ENCODE measurements around the gene NEK4. TPM values are rescaled to one million over a fixed set of nuclear protein-coding genes. Genes with fewer than 3 reads are reported as not detected.

The NEK4 gene
- total and polyA plus RNA-seq, 2 of the 13 experiments (the other 11 are each of a cell fraction or from before 2014, with no cell fraction given), result 16.5 to 38.0 TPM

GRCh38 chr3:52795298-52795900 is 24.7 kb upstream of the NEK4 start (continued):
- no peak for TF ChIP-seq ZNF772 (CRISPR knock-in tag; IDR thresholded peaks at IDR 0.05)
- no peak for TF ChIP-seq NFRKB (IDR thresholded peaks at IDR 0.05)
- TF ChIP-seq PAXIP1 (CRISPR knock-in tag; conservative IDR thresholded peaks at IDR 0.05), result peak; percentile 95
- peak; percentile 79; the same call in 1 of the 2 replicates for TF ChIP-seq SMAD3 (CRISPR knock-in tag; IDR thresholded peaks at IDR 0.05)
- peak; percentile 40; the same call in 1 of the 2 replicates for TF ChIP-seq SNAI1 (CRISPR knock-in tag; IDR thresholded peaks at IDR 0.05; ENCODE audit: borderline replicate concordance)
- no peak for TF ChIP-seq TGIF2 (CRISPR knock-in tag; IDR thresholded peaks at IDR 0.05)
- peak; percentile 36; the same call in 1 of the 2 replicates for TF ChIP-seq SIX1 (CRISPR knock-in tag; IDR thresholded peaks at IDR 0.05; ENCODE audit: borderline replicate concordance)
- peak; percentile 80; the same call in 1 of the 2 replicates for TF ChIP-seq PHF21A (CRISPR knock-in tag; IDR thresholded peaks at IDR 0.05)
- peak; percentile 21; the same call in 1 of the 2 replicates for TF ChIP-seq MNT (IDR thresholded peaks at IDR 0.05)
- no peak for TF ChIP-seq NFYB (CRISPR knock-in tag; IDR thresholded peaks at IDR 0.05)
- peak; percentile 58; the same call in 1 of the 2 replicates for TF ChIP-seq MIXL1 (CRISPR knock-in tag; IDR thresholded peaks at IDR 0.05)
- no peak for TF ChIP-seq ZNF644 (CRISPR knock-in tag; IDR thresholded peaks at IDR 0.05; ENCODE audit: low read depth)
- TF ChIP-seq TFE3 (CRISPR knock-in tag; IDR thresholded peaks at IDR 0.05), result peak; percentile 60; the same call in 1 of the 2 replicates
- TF ChIP-seq ZNF234 (CRISPR knock-in tag; conservative IDR thresholded peaks at IDR 0.05), result no peak
- no peak for TF ChIP-seq NRL (CRISPR knock-in tag; IDR thresholded peaks at IDR 0.05; ENCODE audit: borderline replicate concordance)
- TF ChIP-seq RORA (CRISPR knock-in tag; IDR thresholded peaks at IDR 0.05), result peak; percentile 100
- no peak; the same call in 1 of the 2 replicates for TF ChIP-seq ZNF232 (CRISPR knock-in tag; IDR thresholded peaks at IDR 0.05; ENCODE audit: borderline replicate concordance)
- TF ChIP-seq ZNF460 (CRISPR knock-in tag; IDR thresholded peaks at IDR 0.05; ENCODE audit: borderline replicate concordance), result no peak
- TF ChIP-seq HHEX (CRISPR knock-in tag; IDR thresholded peaks at IDR 0.05), result no peak
- no peak for TF ChIP-seq SCMH1 (CRISPR knock-in tag; IDR thresholded peaks at IDR 0.05; ENCODE audit: borderline replicate concordance)
- TF ChIP-seq CBX1 (IDR thresholded peaks at IDR 0.05; ENCODE audit: low read depth), result no peak
- TF ChIP-seq TFAP4 (IDR thresholded peaks at IDR 0.05; ENCODE audit: borderline replicate concordance, low read depth), result peak; percentile 97
- no peak for TF ChIP-seq ATAD3A (CRISPR knock-in tag; IDR thresholded peaks at IDR 0.05)
- TF ChIP-seq REL (CRISPR knock-in tag; conservative IDR thresholded peaks at IDR 0.05), result no peak
- no peak for TF ChIP-seq HNRNPLL (IDR thresholded peaks at IDR 0.05; ENCODE audit: low read depth, low read length, poor library complexity, severe bottlenecking)

All from HepG2 (cell line).